Panc1 (cell line): ENCODE results near the gene NHSL1. TPM values are rescaled to one million over a fixed set of nuclear protein-coding genes. Genes with fewer than 3 reads are reported as not detected.

ENCODE experiments used
- ATAC-seq: fragments of 200-7000 bp; cut with Tn5 transposase; 2 replicates; pipeline ENCODE4 v1.9.1; 2020; ENCODE audit warnings: mild to moderate bottlenecking, moderate library complexity
- BruUV-seq: library from RNA; stranded (reverse); fragments of 400-500 nt; replicated peaks from 2 replicates; lab custom pipeline; 2021; lab: Mats Ljungman, UMichigan
- CTCF ChIA-PET: fragments of 300-600 bp; sonication (Branson Sonifier 250); formaldehyde crosslinking; loops from one replicate; lab custom pipeline; 2022; ENCODE audit warnings: antibody characterized with exemption; lab: Charles Lee
- POLR2A ChIA-PET: fragments of 300-600 bp; sonication (Branson Sonifier 250); formaldehyde crosslinking; loops from one replicate; lab custom pipeline; 2022; ENCODE audit warnings: antibody characterized with exemption; lab: Charles Lee
- DNase-seq: peaks from one replicate; pipeline ENCODE4 v3.0.0-alpha.2; 2010; ENCODE audit warnings: low read depth, low spot score
- H3K27ac ChIP-seq: 2 replicates; pipeline ENCODE4 v1.5.1; 2011; ENCODE audit warnings: mild to moderate bottlenecking, low read length, inconsistent platforms
- H3K27me3 ChIP-seq: fragments of 200-500 bp; sonication (Bioruptor generic); 2 replicates; pipeline ENCODE4 v1.6.0; 2014; ENCODE audit warnings: low read length, inconsistent platforms; ENCODE audit not compliant: control insufficient read depth, insufficient read depth
- H3K36me3 ChIP-seq: fragments of 200-500 bp; sonication (Bioruptor generic); 2 replicates; pipeline ENCODE4 v1.5.1; 2014; ENCODE audit warnings: inconsistent platforms, mild to moderate bottlenecking, low read length, moderate library complexity; ENCODE audit not compliant: control insufficient read depth, insufficient read depth
- H3K4me1 ChIP-seq: 2 replicates; pipeline ENCODE4 v1.5.1; 2011; ENCODE audit warnings: inconsistent platforms, mild to moderate bottlenecking, low read length, moderate library complexity; ENCODE audit not compliant: control insufficient read depth, insufficient read depth
- H3K4me3 ChIP-seq, 2 experiments: 2 replicates each; pipeline ENCODE4 v1.5.1; 2011 to 2012; ENCODE audit warnings: low read depth in 2 of 2, low read length in 2 of 2, mild to moderate bottlenecking in 2 of 2, inconsistent platforms in 1 of 2, moderate library complexity in 1 of 2
- H3K9me3 ChIP-seq: fragments of 200-500 bp; sonication (Bioruptor generic); 2 replicates; pipeline ENCODE4 v1.5.1; 2014; ENCODE audit warnings: low read depth, mild to moderate bottlenecking, inconsistent platforms, low read length, moderate library complexity; ENCODE audit not compliant: control insufficient read depth, insufficient read depth
- SIN3A ChIP-seq: IDR thresholded peaks from 2 replicates; pipeline ENCODE4 v1.6.1; 2012; ENCODE audit warnings: low read depth, mild to moderate bottlenecking, low read length, moderate library complexity, borderline replicate concordance; ENCODE audit not compliant: insufficient read depth
- TCF7L2 ChIP-seq: IDR thresholded peaks from 2 replicates; pipeline ENCODE4 v1.6.1; 2011; ENCODE audit warnings: mild to moderate bottlenecking, low read depth, low read length, inconsistent platforms
- in situ Hi-C: cut with HindIII; loops from 2 replicates; pipeline ENCODE4 v1.10.0; 2016; ENCODE audit warnings: low sequenced_read_pairs, low pct_unique_long_range_greater_than_20kb
- intact Hi-C: fragments of 100-400 bp; cut with micrococcal nuclease; formaldehyde crosslinking; loops from one replicate; pipeline ENCODE4 v1.10.0; 2022; ENCODE audit not compliant: unreplicated experiment
- total RNA-seq: library from RNA; stranded (reverse); gene quantifications from one replicate; pipeline ENCODE4 v1.2.1, GENCODE V29; 2021; ENCODE audit not compliant: unreplicated experiment
- TF ChIP-seq, protein P1 (sequence below): fragments of 450-650 bp; IDR thresholded peaks from 2 replicates; pipeline ENCODE4 v1.5.1; 2017; ENCODE audit warnings: mild to moderate bottlenecking
- TF ChIP-seq, protein P2 (sequence below), 2 experiments: IDR thresholded peaks; 2 replicates each; pipeline ENCODE4 v1.6.1; 2011 to 2012; ENCODE audit warnings: low read depth in 2 of 2, control low read depth in 1 of 2, low read length in 1 of 2, mild to moderate bottlenecking in 1 of 2, moderate library complexity in 1 of 2; ENCODE audit not compliant: insufficient read depth in 1 of 2

Gene NHSL1
- total RNA-seq, 1 experiment from 2014 or later, result 20.6 TPM

DNA sequence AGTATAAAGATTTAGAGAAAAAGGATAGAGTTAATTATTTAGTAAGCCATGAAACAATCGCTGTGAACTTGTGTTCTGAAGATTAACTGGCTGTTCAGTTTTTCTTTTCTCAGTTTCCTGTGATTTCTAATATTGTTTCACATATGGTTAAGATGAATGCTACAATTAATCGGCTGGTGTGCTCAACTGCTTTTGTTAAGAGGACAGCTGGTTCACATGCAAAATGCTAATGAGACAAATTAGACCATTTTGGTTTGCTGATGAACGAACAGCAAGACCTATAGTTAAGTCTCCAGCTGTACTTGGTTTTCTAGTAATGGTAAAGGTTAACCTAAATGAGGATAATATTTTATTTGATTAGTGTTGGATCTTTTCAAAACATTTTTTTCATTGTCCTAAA, 10.8 kb upstream of the NHSL1 start:
- intact Hi-C loops (loop anchor here (10.0 kb wide), 1 partner anchor 395 kb away; no protein-coding TSS in a partner anchor), in situ Hi-C loops (no loop called here)
- H3K4me1 ChIP-seq, result no peaks in the 10 kb centered on the region
- no peaks in the 10 kb centered on the region for H3K27me3 ChIP-seq
- H3K27ac ChIP-seq, result no peak overlapping the region
- H3K4me3 ChIP-seq, result no peak overlapping the region
- ChIA-PET CTCF (interaction anchor here (0.5 kb wide), 1 partner anchor 64 kb away, joined by 6 read pairs; no protein-coding TSS in a partner anchor), POLR2A (no interaction called here)
- ATAC-seq (no peak), DNase-seq (no peak)
- H3K36me3 ChIP-seq, result no peaks in the 10 kb centered on the region
- BruUV-seq, result no TSS peak
- no peaks in the 10 kb centered on the region for H3K9me3 ChIP-seq
- TF ChIP-seq, protein P1, sequence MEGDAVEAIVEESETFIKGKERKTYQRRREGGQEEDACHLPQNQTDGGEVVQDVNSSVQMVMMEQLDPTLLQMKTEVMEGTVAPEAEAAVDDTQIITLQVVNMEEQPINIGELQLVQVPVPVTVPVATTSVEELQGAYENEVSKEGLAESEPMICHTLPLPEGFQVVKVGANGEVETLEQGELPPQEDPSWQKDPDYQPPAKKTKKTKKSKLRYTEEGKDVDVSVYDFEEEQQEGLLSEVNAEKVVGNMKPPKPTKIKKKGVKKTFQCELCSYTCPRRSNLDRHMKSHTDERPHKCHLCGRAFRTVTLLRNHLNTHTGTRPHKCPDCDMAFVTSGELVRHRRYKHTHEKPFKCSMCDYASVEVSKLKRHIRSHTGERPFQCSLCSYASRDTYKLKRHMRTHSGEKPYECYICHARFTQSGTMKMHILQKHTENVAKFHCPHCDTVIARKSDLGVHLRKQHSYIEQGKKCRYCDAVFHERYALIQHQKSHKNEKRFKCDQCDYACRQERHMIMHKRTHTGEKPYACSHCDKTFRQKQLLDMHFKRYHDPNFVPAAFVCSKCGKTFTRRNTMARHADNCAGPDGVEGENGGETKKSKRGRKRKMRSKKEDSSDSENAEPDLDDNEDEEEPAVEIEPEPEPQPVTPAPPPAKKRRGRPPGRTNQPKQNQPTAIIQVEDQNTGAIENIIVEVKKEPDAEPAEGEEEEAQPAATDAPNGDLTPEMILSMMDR, result no peak
- TF ChIP-seq, protein P2, sequence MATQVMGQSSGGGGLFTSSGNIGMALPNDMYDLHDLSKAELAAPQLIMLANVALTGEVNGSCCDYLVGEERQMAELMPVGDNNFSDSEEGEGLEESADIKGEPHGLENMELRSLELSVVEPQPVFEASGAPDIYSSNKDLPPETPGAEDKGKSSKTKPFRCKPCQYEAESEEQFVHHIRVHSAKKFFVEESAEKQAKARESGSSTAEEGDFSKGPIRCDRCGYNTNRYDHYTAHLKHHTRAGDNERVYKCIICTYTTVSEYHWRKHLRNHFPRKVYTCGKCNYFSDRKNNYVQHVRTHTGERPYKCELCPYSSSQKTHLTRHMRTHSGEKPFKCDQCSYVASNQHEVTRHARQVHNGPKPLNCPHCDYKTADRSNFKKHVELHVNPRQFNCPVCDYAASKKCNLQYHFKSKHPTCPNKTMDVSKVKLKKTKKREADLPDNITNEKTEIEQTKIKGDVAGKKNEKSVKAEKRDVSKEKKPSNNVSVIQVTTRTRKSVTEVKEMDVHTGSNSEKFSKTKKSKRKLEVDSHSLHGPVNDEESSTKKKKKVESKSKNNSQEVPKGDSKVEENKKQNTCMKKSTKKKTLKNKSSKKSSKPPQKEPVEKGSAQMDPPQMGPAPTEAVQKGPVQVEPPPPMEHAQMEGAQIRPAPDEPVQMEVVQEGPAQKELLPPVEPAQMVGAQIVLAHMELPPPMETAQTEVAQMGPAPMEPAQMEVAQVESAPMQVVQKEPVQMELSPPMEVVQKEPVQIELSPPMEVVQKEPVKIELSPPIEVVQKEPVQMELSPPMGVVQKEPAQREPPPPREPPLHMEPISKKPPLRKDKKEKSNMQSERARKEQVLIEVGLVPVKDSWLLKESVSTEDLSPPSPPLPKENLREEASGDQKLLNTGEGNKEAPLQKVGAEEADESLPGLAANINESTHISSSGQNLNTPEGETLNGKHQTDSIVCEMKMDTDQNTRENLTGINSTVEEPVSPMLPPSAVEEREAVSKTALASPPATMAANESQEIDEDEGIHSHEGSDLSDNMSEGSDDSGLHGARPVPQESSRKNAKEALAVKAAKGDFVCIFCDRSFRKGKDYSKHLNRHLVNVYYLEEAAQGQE (IDR thresholded peaks at IDR 0.05; ENCODE audit: insufficient read depth in 1 of 2, low read depth in 2 of 2, low read length in 1 of 2), result no peak

DNA sequence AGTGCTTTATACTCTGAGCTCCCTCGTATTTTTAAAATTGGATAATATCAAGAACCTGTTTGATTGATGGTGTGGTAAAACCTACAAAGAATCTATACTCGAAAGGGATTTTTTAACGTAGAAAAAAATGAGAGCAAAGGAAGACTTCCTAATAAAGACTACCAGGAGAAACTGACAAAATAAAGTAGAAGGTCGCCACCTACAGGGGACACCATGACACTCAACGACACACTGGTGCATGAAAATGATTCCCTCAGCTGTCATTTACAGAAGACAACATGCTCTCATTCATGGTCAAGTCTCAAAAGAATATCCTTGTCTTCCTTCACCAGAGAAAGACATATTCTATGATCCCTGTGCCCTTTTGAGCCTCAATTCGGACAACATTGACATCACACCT, 10.1 kb upstream of the NHSL1 start:
- TF ChIP-seq TCF7L2 (no peak), SIN3A (no peak)
- TF ChIP-seq, protein P1, result peak; percentile 61
- BruUV-seq, result no TSS peak
- H3K4me1 ChIP-seq, result no peaks in the 10 kb centered on the region
- intact Hi-C loops (loop anchor here (1.0 kb wide), 1 partner anchor 80 kb away; no protein-coding TSS in a partner anchor), in situ Hi-C loops (no loop called here)
- no peak overlapping the region for H3K27ac ChIP-seq
- DNase-seq (peak; percentile 27), ATAC-seq (no peak)
- POLR2A ChIA-PET, result interaction anchor here (0.5 kb wide), 1 partner anchor 14 kb away, joined by 3 read pairs; no protein-coding TSS in a partner anchor
- no peaks in the 10 kb centered on the region for H3K27me3 ChIP-seq
- H3K9me3 ChIP-seq, result no peaks in the 10 kb centered on the region
- H3K4me3 ChIP-seq, result no peak overlapping the region
- CTCF ChIA-PET, result interaction anchor here (0.5 kb wide), 1 partner anchor 63 kb away, joined by 6 read pairs; no protein-coding TSS in a partner anchor
- no peaks in the 10 kb centered on the region for H3K36me3 ChIP-seq
